ENCODE results near the gene PSMG4. TPM values are rescaled to one million over a fixed set of nuclear protein-coding genes. Genes with fewer than 3 reads are reported as not detected.

The PSMG4 gene
- total RNA-seq, 1 experiment from 2014 or later: 35.3 TPM

DNA sequence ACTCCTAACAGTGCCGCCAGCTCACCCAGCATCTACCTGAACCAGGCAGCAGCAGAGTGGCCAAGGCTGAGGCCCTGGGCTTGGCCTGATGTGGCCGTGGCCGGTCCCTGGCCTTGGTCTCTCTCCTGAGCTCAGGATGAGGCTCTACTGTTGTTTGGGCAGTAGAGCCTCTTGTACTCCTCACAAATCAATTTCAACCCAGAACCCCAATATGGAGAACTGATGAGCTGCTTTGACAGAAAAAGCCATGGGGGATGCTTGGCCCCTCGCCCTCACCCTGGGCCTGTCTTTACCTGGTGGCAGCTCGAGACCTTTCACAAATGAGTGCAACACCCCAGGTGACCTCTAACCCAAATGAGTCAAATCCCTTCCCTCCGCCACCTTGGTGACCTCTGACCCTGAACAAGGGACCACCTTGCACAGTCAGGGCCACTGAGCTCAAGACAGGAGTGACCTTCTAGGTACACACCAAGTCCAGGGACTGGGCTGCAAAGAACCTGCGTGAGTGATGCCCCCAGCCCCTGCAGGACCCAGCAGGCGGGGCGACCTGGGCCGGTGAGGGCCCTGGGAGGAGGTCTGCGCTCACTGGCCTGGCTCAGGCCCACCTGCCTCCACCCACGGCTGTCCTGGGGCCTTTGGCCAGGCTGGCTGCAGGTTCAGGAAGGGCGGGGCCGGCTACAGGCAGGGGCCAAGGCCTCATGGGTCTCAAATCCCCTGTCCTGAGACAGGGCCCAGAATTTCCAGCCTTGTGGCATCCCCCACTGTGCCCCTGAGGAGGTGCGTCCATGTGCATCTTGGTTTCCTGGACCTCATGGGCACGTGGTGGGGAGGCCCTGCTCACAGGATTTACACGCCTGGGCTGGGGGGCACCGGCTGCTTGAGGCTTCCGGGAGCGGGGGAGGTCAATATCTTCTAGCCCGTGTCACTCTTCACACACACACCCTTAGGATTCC lies 30.2 kb downstream of the PSMG4 start:
- DNase-seq (ENCODE audit: low read depth): no peak

DNA sequence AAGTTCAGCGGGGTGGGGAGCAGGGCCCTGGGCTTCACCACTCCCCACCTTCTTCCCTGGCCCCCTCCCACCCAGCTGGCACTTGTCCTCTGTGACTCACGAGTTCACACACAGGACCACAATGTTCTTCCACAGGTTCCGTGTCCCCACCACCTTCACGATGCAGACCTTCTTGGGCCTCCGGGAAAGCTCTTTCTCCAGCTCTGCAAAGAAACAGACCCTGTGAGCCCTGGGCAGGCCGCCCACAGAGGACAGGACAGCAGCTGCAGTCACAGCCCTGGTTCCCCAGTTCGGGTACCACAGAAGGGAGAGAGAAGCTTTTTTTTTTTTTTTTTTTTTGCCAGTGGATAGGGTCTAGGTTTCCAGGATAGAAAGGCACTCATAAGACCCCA lies 30.9 kb downstream of the PSMG4 start:
- no peak for DNase-seq (ENCODE audit: low read depth)

DNA sequence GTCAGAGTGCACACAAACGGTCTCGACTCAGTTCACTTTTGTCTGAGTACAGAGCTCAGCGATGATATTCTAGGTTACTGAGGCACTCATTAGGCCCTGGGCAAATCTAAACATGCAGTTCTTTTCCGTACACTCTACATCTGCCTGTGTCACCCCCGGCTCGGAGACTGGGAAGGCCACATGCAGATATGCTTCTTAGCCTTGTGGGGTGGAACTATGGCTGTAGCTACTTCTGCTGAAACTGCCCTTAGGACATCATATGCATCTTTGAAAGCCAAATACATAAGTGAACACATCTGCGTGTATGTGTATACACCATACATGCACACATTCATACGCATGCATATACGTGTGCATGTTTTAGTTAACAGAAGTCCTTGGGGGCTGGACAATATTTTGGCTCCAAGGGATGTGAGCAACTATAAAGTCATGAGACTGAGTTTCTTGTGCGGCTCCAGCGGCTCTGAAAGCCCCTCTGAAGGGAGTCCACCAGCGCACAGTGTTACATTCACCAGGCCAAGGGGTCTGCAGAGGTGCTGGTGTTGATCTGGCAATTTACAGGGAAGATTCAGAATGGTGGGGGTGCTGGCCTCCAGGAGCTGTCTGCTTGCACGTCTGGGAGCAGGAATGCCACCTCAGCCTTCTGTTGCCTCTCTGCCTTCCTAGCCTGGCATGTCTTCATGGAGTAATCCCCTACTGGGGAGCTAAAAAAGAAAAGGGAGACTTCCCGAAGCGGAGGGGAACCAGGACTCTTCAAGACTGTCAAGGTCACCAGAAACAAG lies 31.6 kb downstream of the PSMG4 start:
- DNase-seq (ENCODE audit: low read depth): no peak

DNA sequence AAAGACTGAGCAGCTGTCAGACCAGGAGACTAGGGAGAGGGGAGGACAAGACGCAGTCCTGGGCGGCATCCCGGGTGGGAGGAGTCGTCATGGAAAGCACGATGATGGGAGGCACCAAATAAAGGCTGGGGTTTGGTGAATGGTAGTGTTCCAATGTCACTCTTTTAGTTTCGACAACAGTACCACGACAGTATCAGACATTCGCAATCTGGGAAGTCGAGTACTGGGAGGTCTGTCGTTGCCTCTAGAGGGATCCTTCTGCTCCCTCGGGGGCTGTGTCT lies 32.1 kb downstream of the PSMG4 start:
- DNase-seq (ENCODE audit: low read depth): no peak

DNA sequence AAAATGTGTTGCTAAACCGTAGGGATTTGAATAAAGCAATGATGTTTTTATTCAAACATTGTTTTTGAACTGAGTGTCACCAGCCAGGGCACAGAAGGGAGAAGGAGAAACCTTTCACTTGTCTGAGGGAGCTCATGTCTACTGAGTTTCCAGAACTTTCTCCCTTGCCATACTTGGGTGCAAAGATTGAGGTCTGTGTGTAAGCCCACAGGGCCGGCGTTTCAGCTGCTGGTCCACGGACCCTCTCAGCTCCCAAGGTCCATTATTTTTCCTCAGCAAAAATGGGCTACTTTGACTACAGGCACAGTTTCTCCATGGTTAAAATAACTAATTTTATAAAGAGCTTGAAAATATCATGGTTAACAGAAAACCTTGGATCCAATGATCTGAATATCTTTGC lies 32.6 kb downstream of the PSMG4 start:
- no peak for DNase-seq (ENCODE audit: low read depth)

DNA sequence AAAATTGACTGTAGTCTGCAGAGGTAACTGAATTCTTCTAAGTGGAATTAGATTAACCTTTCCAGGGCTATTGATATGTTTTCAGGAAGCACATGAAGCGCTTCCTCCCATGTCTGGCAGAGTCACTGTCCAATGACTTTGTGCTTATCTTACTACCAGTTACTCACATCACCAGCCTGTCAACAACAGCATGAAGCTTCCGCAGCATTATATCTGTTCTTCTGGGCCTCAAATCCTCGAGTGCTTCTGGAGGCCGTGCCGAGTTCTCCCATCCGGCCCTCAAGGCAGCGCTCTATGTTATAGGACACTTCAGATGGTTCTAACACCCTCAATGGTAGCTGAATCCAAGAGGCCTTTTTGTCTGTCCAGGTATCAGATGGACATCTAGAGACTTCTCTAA lies 33.2 kb downstream of the PSMG4 start:
- no peak for DNase-seq (ENCODE audit: low read depth)

DNA sequence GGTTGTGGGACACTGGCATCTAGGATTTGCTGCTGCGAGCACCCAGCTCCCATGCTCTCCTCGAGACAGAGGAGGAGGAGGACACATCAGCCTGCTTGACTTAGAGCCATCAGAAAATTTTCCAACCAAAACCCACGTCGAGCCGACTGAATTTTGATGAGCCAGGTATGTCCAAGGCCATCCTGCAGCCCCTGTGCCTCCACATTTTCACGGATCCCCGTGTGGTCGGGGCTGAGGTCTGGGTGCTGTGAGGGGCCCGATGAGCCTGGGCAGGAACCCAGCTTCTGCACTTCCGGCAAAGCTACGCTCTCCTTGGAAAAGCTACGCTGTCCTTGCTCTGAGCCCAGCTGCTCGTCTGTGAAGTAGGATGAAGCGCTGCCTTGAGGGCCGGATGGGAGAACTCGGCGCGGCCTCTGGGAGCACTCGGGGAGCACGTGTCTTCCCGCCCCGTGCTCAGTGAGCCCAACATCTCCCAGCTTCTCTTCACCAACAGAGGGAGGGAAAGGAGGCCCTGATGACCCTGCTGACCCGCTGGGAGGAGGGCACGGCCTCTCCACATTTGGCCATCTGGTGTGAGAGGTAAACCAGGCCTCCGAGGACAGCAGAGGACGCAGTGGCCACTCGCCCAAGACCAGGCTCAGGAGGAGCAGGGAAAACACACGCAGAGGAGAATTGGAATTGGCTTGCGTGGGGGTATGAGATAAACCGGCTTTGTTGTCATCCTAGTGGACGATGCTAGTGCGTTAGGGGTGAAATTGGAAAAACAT lies 33.9 kb downstream of the PSMG4 start:
- no peak for DNase-seq (ENCODE audit: low read depth)

DNA sequence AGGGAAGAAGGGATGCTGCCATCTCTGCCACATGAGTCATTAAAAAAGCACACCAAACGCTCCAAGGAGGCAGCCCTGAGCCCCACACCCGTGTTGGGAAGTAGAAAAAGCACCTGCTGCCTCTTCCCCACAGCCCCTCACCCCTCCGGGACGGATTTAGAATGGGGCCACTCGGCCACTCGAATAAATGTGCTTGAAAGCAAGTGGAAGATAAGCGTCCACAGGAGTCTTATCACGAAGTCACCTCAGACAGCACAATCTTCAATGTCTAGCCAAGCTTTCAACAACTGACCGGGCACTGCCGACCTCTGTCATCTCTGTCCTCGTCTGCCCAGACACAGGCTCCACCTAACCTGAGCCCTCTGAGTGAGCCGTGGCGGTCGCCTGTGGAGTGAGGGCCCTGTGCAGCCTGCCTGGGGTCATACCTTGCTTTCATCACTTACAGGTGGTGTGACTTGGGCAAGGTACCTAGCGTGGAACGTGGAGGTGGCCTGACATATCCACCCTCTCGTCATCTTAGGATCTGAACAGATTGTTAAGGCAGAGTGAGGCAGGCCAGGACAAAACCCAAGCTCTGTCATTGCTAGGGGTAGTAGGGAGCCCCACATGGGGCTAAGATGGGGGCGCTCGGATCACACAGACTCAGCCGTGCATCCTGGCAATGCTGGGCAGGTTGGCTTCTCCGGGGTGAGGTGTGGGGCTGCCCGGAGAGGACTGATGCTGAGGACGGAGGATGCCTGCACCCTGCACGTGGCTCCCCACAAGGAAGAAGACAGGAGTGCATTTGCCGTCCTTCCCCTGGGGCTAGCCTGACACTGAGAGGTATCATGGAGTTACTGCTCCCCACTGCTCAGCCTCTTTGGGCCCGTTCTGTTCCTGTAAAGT lies 34.8 kb downstream of the PSMG4 start:
- DNase-seq (ENCODE audit: low read depth): no peak

DNA sequence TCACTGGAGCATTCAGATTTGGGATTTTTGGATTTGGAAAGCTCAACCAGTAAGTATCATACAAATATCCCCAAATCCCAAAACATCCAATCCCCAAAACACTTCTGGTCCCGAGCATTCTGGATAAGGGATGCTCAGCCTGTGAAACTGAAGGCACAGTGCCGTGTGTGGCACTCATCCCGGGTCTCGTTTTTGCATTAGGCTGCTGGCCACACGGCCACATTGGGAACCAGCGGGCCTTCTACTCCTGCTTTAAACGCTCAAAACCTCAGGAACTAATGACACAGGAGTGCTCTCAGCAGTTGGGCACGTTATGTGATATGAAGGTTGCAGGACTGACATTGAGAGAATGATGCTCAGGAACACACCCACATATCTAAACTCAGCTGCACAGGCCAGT lies 35.6 kb downstream of the PSMG4 start:
- DNase-seq (ENCODE audit: low read depth): no peak

DNA sequence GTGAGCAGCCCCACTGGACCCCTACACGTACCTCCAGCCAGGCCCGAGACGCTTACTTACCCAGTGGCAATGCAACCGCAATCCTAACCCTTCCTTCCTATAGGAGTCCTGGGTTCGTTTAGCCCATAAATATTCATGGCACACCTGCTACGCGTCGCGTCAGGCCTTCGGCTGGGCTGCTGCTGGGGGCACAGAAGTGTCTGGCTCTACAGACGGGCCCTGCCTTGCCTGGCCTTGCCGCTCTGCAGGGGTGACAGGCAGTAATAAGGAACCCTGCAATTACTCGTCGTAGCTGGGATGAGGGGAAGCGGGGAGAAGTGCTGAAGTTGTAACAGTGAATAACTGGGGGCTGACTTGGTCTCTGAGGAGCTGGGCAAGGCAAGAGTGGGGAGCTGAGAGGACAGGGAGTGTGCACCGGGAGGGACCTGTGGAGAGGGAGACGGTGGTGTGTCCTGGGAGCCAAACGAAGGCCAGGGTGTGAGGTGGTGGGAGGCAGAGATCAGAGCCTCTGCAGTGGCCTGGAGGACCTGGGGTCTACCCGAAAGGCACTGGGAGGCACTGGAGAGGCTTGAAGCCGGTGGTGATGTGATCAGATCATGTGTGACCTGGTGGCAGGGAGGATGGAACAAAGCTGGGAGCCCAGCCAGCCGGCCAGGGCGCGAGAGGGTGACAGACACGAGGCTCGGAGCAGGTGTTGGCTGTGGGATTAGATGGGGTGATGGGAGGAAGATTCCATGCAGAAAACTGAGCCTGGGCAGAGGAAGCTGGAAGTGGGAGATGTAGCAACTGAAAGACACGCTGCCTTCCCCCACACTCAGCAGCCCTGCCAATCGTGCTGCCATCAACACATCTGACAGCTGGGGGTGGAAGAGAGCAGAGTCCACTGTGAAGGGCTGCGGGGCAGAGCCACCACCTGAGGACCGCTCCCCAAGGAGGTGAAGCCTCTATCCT lies 36.4 kb downstream of the PSMG4 start:
- no peak for DNase-seq (ENCODE audit: low read depth)

DNA sequence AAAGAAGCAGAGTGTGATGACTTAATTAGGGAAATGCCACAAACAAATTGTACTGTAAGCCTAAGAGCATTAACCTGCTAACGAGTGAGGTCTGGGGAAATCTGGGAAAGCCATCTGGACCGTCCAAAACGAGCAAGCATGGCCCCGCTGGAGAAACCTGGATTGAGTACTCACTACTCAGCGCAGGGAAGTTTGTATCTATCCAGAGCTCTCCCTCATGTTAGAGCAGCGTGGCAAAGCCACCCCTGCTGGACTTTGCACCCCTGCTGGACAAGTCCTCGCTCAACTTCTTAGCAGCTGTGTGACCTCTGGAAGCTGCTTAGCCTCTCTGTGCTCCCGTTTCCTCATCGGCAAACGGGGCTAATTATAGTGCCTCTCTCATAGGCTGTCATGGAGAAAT lies 37.3 kb downstream of the PSMG4 start:
- DNase-seq (ENCODE audit: low read depth): no peak

DNA sequence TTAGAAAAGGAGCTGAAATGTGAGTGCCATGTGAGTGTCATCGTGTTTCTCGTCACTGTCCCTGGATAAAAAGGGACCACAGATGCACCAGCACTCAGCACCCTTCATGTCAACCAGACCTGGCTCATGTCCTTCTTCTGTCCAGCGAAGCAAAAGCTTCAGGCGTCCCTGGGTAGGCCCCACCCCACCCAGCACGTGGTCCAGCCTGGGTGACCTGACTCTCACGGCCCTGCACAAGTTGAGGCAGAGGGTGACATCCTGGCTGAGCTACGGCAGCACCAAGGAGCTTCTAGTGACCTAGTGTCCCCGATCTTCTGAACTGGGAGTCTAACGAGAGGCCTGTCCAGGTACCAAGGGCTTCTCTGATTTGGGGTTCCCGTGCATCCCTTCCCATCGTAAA lies 37.8 kb downstream of the PSMG4 start:
- no peak for DNase-seq (ENCODE audit: low read depth)

DNA sequence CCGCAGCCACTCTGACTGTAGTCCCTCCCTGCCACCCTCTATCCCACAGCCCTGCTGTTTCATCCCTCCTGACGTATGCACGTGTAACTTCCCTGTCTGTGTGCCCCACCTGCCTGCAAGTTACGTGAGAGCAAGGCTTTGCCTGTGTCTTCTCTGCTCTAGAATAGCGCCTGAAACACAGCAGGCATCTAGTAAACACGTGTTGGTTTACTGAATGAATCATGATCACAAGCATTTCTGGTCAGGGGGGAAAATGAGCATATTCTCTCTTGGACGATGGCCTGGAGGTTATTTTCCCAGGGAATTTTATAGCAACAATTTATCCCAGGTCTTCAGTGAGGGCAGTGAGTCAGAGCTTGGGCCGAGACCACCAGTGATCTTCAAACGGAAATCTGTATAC lies 38.3 kb downstream of the PSMG4 start:
- no peak for DNase-seq (ENCODE audit: low read depth)

DNA sequence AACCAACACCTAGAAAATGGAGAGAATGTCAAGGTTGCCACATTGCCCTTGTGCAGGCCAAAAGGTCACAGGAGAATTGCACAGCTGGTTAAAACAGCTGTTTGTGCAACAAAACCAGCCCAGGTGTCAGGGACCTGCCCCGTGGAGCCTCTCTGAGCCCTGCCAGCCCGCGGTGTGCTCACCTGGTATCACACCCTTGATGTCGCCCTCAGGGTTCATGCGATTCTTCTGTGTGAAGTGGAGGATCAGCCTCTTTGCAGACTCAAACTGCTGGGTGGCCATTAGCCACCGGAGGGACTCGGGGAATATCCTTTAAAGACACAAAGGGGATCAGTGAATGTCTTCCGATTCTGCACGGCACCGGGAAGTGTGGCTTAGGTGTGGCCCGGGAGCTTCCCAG lies 39.2 kb downstream of the PSMG4 start:
- no peak for DNase-seq (ENCODE audit: low read depth)

DNA sequence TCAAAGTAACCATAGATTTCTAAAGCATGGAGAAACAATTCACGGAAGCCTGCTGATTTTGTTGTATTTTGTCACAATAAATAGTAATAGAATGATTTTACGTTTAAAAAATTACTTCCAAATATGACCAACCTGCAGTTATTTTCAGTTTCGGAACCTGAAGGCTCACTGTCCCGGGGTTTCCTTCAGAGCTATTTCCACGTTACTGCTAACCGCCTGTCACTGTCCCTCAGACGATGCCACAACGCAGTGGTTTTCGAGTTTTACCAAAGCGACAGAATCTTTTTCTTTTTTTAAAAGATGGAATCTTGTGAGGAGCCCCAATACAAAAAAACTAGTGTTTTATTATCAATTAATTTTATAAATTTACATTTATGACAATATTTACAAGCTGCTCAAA lies 40.5 kb downstream of the PSMG4 start:
- no peak for DNase-seq (ENCODE audit: low read depth)

DNA sequence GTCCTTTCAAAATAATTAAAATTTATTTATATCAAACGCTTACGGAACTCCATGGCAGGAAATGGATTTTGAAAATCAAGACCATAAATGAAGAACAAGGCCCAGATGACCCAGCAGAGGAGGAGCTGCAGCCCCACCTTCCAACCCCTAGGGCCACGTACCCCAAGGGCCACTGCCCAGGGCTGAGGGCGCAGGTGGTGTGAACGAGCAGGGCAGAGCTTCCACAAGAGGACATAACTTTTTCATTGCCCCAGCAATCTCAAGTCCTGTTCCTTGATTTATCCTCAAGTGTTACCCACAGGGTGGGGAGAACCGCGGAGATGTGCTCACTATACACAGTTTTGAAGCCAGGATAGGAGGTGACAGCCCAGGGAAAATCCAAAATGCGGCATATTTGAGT lies 42.8 kb downstream of the PSMG4 start:
- no peak for DNase-seq (ENCODE audit: low read depth)

DNA sequence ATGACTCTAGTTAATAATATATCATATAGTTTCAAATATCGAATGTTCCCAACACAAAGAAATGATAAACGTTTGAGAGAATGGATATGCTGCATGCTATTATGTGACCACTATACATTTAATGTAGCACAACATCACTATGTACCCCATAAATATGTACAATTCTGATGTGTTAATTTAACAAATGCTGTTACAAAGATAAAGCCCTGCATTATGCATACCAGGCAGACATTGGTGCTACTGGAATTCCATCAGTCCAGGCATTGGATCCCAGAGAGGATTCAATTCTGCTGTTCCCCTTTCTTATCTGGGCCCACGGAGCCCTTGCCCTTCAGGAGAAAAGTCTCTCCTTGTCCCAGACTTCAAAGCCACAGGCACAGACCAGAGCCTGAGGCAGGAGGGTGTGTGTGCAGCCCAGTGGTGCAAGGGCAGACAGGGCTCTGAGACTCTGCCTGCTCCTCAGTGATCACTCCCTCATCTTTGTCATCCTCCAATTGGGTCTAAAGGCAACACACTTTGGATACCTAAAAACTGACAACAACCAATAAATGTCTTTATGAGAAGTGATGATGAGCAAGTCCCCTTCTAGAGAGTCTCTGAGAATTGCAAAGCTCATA lies 45.2 kb downstream of the PSMG4 start:
- DNase-seq (ENCODE audit: low read depth): no peak

DNA sequence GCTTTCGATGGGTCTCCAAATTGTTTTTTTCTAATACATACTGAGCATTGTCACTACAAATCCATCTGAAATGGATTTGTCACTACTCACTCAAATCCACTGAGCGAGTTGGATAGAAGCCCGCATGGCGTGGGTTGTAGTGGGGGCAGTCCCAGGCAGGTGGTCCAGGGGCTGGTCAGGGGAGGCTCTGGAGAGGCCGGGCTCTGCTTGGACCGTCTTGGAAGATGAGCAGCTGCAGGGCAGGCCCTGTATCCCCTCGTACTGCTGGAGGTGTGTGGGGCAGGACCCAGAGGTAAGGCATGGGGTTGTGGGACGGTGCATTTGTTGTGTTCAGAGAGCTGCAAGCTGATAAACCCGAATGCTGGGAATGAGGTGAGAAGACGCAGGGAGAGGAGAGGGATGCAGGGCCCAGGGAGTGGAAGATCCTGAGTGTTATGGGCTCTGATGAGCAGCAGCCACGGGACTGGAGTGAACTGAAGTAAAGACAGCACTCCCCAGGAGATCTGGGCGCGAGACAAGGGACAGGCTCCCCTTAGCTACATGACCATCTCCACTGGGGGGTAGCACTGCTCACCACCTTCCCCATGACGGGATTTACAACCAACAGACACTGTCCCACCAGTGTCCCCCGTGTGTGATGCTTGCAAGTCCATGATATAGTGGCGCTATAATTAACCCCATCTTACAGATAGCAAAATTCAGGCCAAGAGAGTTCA lies 45.9 kb downstream of the PSMG4 start:
- no peak for DNase-seq (ENCODE audit: low read depth)

DNA sequence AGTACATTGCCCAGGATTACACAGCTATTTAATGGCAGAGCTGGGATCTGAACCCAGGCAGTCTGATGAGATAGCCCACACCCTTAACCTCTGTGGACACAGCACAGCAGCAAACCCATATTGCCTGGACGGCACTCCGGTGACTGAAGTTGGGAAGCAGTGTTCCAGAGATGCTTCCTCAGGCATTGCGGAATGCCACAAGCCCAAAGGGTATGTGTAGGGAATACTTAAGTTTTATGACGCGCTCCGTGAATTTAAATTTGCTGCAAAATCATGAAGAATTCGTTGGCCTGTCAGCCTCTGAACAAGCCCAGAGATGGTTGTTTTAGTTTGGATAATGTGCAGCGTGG lies 46.4 kb downstream of the PSMG4 start:
- DNase-seq (ENCODE audit: low read depth): no peak

Measured in Daoy (cell line).